Caco-2 (cell line): Measurements from ENCODE around the gene ATP13A4. TPM values are rescaled to one million over a fixed set of nuclear protein-coding genes. Genes with fewer than 3 reads are reported as not detected.

ENCODE experiments used
- BruUV-seq: library from RNA; stranded (reverse); fragments of 400-500 nt; replicated peaks from 2 replicates; lab custom pipeline; 2021; lab: Mats Ljungman, UMichigan
- CTCF ChIA-PET: fragments of 300-600 bp; sonication (Branson Sonifier 250); formaldehyde crosslinking; loops from one replicate; lab custom pipeline; 2022; ENCODE audit warnings: antibody characterized with exemption; lab: Charles Lee
- POLR2A ChIA-PET: fragments of 300-600 bp; sonication (Branson Sonifier 250); formaldehyde crosslinking; loops from one replicate; lab custom pipeline; 2022; ENCODE audit warnings: antibody characterized with exemption; lab: Charles Lee
- DNase-seq, 2 experiments: peaks; one replicate each; pipeline versions ENCODE4 v3.0.0 to v3.0.0-alpha.2; 2020 to 2022
- H3K27me3 ChIP-seq: replicated peaks from 2 replicates; pipeline ENCODE4 v1.6.0; 2011; ENCODE audit warnings: low read length; ENCODE audit not compliant: control insufficient read depth, insufficient read depth
- H3K36me3 ChIP-seq: 2 replicates; pipeline ENCODE4 v1.5.1; 2011; ENCODE audit warnings: low read length; ENCODE audit not compliant: control insufficient read depth, insufficient read depth
- H3K4me1 ChIP-seq: fragments of 250-450 bp; sonication (Bioruptor Pico); 2 replicates; pipeline ENCODE4 v1.5.1; 2020; ENCODE audit warnings: mild to moderate bottlenecking
- H3K4me3 ChIP-seq: 2 replicates; pipeline ENCODE4 v1.5.1; 2011; ENCODE audit warnings: low read depth, mild to moderate bottlenecking, control low read depth, low read length
- H3K9me3 ChIP-seq: fragments of 250-450 bp; sonication (Bioruptor Pico); 2 replicates; pipeline ENCODE4 v1.5.1; 2020; ENCODE audit warnings: mild to moderate bottlenecking, moderate library complexity
- H3K27ac Mint-ChIP-seq: one replicate; pipeline ENCODE4 v1.8.0; 2022; ENCODE audit warnings: mixed read lengths; ENCODE audit not compliant: unreplicated experiment
- H3K27me3 Mint-ChIP-seq: one replicate; pipeline ENCODE4 v1.8.0; 2022; ENCODE audit warnings: mixed read lengths; ENCODE audit not compliant: insufficient read depth, unreplicated experiment
- H3K36me3 Mint-ChIP-seq: one replicate; pipeline ENCODE4 v1.8.0; 2022; ENCODE audit warnings: mild to moderate bottlenecking, mixed read lengths; ENCODE audit not compliant: insufficient read depth, unreplicated experiment
- H3K4me1 Mint-ChIP-seq: one replicate; pipeline ENCODE4 v1.8.0; 2022; ENCODE audit warnings: low read depth, mixed read lengths; ENCODE audit not compliant: unreplicated experiment
- H3K4me3 Mint-ChIP-seq: one replicate; pipeline ENCODE4 v1.8.0; 2022; ENCODE audit warnings: mild to moderate bottlenecking, moderate library complexity, mixed read lengths; ENCODE audit not compliant: unreplicated experiment
- H3K9me3 Mint-ChIP-seq: one replicate; pipeline ENCODE4 v1.8.0; 2022; ENCODE audit warnings: mixed read lengths; ENCODE audit not compliant: unreplicated experiment
- intact Hi-C: fragments of 100-400 bp; cut with micrococcal nuclease; formaldehyde crosslinking; loops from one replicate; pipeline ENCODE4 v1.10.0; 2022; ENCODE audit not compliant: unreplicated experiment
- total RNA-seq: library from RNA; stranded (reverse); gene quantifications from 2 replicates; pipeline ENCODE4 v1.2.3, GENCODE V29; 2022
- TF ChIP-seq, protein P1 (sequence below), 2 experiments: fragments of 200-600 bp in 1 of 2; IDR thresholded peaks; 1 replicate in 1 of 2; 2 replicates in 1 of 2; pipeline versions ENCODE4 v1.5.1 to v1.8.0; 2011 to 2022; ENCODE audit warnings: antibody characterized with exemption in 1 of 2, control low read depth in 1 of 2, inconsistent platforms in 1 of 2, low read depth in 1 of 2, low read length in 1 of 2, mild to moderate bottlenecking in 1 of 2, moderate library complexity in 1 of 2; ENCODE audit not compliant: insufficient read depth in 1 of 2, severe bottlenecking in 1 of 2, unreplicated experiment in 1 of 2

ATP13A4 gene
- total RNA-seq, 1 experiment from 2014 or later: 1.4 TPM

GRCh38 chr3:193574488-193575070 is 19.9 kb upstream of the ATP13A4 start:
- H3K4me1 ChIP-seq: no peaks in the 10 kb centered on the region
- TF ChIP-seq, protein P1, sequence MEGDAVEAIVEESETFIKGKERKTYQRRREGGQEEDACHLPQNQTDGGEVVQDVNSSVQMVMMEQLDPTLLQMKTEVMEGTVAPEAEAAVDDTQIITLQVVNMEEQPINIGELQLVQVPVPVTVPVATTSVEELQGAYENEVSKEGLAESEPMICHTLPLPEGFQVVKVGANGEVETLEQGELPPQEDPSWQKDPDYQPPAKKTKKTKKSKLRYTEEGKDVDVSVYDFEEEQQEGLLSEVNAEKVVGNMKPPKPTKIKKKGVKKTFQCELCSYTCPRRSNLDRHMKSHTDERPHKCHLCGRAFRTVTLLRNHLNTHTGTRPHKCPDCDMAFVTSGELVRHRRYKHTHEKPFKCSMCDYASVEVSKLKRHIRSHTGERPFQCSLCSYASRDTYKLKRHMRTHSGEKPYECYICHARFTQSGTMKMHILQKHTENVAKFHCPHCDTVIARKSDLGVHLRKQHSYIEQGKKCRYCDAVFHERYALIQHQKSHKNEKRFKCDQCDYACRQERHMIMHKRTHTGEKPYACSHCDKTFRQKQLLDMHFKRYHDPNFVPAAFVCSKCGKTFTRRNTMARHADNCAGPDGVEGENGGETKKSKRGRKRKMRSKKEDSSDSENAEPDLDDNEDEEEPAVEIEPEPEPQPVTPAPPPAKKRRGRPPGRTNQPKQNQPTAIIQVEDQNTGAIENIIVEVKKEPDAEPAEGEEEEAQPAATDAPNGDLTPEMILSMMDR (IDR thresholded peaks at IDR 0.05; ENCODE audit: insufficient read depth in 1 of 2, low read depth in 1 of 2, low read length in 1 of 2, severe bottlenecking in 1 of 2, unreplicated experiment in 1 of 2): no peak
- H3K9me3 Mint-ChIP-seq: no peaks in the 10 kb centered on the region
- no peaks in the 10 kb centered on the region for H3K36me3 Mint-ChIP-seq
- ChIA-PET POLR2A (no interaction called here), CTCF (no interaction called here)
- no peak for DNase-seq
- no peak overlapping the region for H3K27ac Mint-ChIP-seq
- no peak overlapping the region for H3K4me3 ChIP-seq
- H3K9me3 ChIP-seq: no peaks in the 10 kb centered on the region
- H3K27me3 Mint-ChIP-seq: peaks cover 10% of the 10 kb centered on the region
- no peak overlapping the region for H3K4me3 Mint-ChIP-seq
- BruUV-seq: no TSS peak
- intact Hi-C loops: no loop called here
- no peaks in the 10 kb centered on the region for H3K4me1 Mint-ChIP-seq
- no peaks in the 10 kb centered on the region for H3K36me3 ChIP-seq
- H3K27me3 ChIP-seq: no peaks in the 10 kb centered on the region

GRCh38 chr3:193573403-193574191 is 18.9 kb upstream of the ATP13A4 start:
- intact Hi-C loops: loop anchor here (2.0 kb wide), 2 partner anchors 533 to 757 kb away; no protein-coding TSS in a partner anchor
- Histone ChIP-seq H3K4me1 (no peaks in the 10 kb centered on the region), H3K4me3 (no peak overlapping the region), H3K27me3 (no peaks in the 10 kb centered on the region), H3K36me3 (no peaks in the 10 kb centered on the region), H3K9me3 (no peaks in the 10 kb centered on the region)
- Mint-ChIP-seq H3K4me3 (no peak overlapping the region), H3K9me3 (no peaks in the 10 kb centered on the region), H3K27ac (no peak overlapping the region), H3K27me3 (peaks cover 8% of the 10 kb centered on the region), H3K4me1 (no peaks in the 10 kb centered on the region), H3K36me3 (no peaks in the 10 kb centered on the region)
- ChIA-PET POLR2A (no interaction called here), CTCF (no interaction called here)
- DNase-seq: no peak
- no TSS peak for BruUV-seq
- TF ChIP-seq, protein P1 (IDR thresholded peaks at IDR 0.05; ENCODE audit: insufficient read depth in 1 of 2, low read depth in 1 of 2, low read length in 1 of 2, severe bottlenecking in 1 of 2, unreplicated experiment in 1 of 2): no peak

DNA sequence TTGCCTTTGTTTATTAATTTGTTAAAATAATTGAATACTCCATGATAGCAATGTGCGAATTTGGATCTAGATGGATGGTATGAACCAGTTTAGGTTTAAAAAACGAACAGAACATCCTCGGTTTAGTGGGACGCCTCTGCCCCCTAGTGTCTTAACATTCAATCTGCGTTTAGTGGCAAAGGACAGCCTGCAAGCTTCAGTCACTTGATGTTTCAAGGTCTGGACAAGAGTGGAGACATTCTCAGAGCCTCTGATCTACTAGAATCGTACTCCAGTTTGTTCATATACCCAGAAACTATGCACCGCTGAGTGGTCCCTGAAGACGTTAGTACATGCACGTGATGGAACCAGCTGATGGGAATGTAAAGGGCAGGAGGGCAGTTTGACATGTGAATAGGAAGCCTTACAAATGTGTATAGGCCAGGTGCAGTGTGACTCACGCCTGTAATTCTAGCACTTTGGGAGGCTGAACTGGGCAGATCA is 17.8 kb upstream of the ATP13A4 start:
- POLR2A ChIA-PET: interaction anchor here (0.5 kb wide), 1 partner anchor 205 kb away, joined by 3 read pairs; no protein-coding TSS in a partner anchor
- no peaks in the 10 kb centered on the region for H3K9me3 Mint-ChIP-seq

More for the DNA sequence above, 17.8 kb upstream of the ATP13A4 start:
- Mint-ChIP-seq H3K36me3 (no peaks in the 10 kb centered on the region), H3K4me1 (no peaks in the 10 kb centered on the region), H3K27ac (no peak overlapping the region), H3K4me3 (no peak overlapping the region), H3K27me3 (peaks cover 5% of the 10 kb centered on the region)
- H3K27me3 ChIP-seq: no peaks in the 10 kb centered on the region
- intact Hi-C loops: loop anchor here (1.0 to 2.0 kb wide), 7 partner anchors 111 to 1006 kb away; partner anchors contain the start of gene MB21D2
- H3K4me1 ChIP-seq: no peaks in the 10 kb centered on the region
- CTCF ChIA-PET: interaction anchor here (0.6 to 1.4 kb wide), 3 partner anchors 59 to 112 kb away, joined by 3 to 7 read pairs (median 4); no protein-coding TSS in a partner anchor
- H3K4me3 ChIP-seq: no peak overlapping the region
- no peaks in the 10 kb centered on the region for H3K36me3 ChIP-seq
- H3K9me3 ChIP-seq: no peaks in the 10 kb centered on the region
- TF ChIP-seq, protein P1 (IDR thresholded peaks at IDR 0.05; ENCODE audit: insufficient read depth in 1 of 2, low read depth in 1 of 2, low read length in 1 of 2, severe bottlenecking in 1 of 2, unreplicated experiment in 1 of 2): peak; percentile 77 to 82
- peak; percentile 68 to 78 for DNase-seq
- BruUV-seq: no TSS peak
